Upper lobe of right lung (tissue), 1 donor: ENCODE data around the gene PARD3B. TPM values are rescaled to one million over a fixed set of nuclear protein-coding genes. Genes with fewer than 3 reads are reported as not detected.

Experiments used
- ATAC-seq: fragments of 200-7000 bp; cut with Tn5 transposase; one replicate; pipeline ENCODE4 v1.9.1; 2020; ENCODE audit warnings: mild to moderate bottlenecking, moderate library complexity
- DNase-seq: peaks from one replicate; pipeline ENCODE4 v3.0.0-alpha.2; 2020
- H3K27ac ChIP-seq: fragments of 200-600 bp; one replicate; pipeline ENCODE4 v1.8.0; 2022
- H3K27me3 ChIP-seq: fragments of 200-600 bp; one replicate; pipeline ENCODE4 v1.8.0; 2022; ENCODE audit warnings: mild to moderate bottlenecking
- H3K36me3 ChIP-seq: fragments of 200-600 bp; one replicate; pipeline ENCODE4 v1.8.0; 2022
- H3K4me1 ChIP-seq: fragments of 200-600 bp; one replicate; pipeline ENCODE4 v1.8.0; 2022
- H3K4me3 ChIP-seq: fragments of 200-600 bp; one replicate; pipeline ENCODE4 v1.8.0; 2022; ENCODE audit warnings: mild to moderate bottlenecking
- H3K9me3 ChIP-seq: fragments of 200-600 bp; one replicate; pipeline ENCODE4 v1.8.0; 2022
- CTCF ChIP-seq: fragments of 200-600 bp; IDR thresholded peaks from one replicate; pipeline ENCODE4 v1.8.0; 2022; ENCODE audit warnings: antibody characterized with exemption
- intact Hi-C: fragments of 100-400 bp; cut with DNase I; formaldehyde crosslinking; loops from one replicate; pipeline ENCODE4 v1.11.0; 2022
- total RNA-seq: library from RNA; stranded (reverse); fragmentation: NEBNext Ultra II Directional; extraction: Animal tissue kit (Norgen Biotek cat#: 25700); gene quantifications from one replicate; pipeline ENCODE4 v1.2.1, GENCODE V29; 2021
- donor health status: DM: no; HTN: yes; CAD: no; lungs with severe emphysema.

Gene PARD3B
- total RNA-seq, 1 donor from 2014 or later, result 32.5 TPM

GRCh38 chr2:205464681-205465080 is 919.4 kb downstream of the PARD3B start:
- no peak for ATAC-seq
- intact Hi-C loops, result no loop called here

GRCh38 chr2:205465791-205466190 is 920.5 kb downstream of the PARD3B start:
- intact Hi-C loops, result no loop called here
- DNase-seq (no peak), ATAC-seq (no peak)
- H3K4me1 ChIP-seq, result no peaks in the 10 kb centered on the region
- no peak overlapping the region for H3K4me3 ChIP-seq
- H3K27me3 ChIP-seq, result no peaks in the 10 kb centered on the region
- no peaks in the 10 kb centered on the region for H3K36me3 ChIP-seq
- no peak overlapping the region for H3K27ac ChIP-seq
- no peaks in the 10 kb centered on the region for H3K9me3 ChIP-seq
- TF ChIP-seq CTCF, result no peak

More at GRCh38 chr2:205464681-205465080, 919.4 kb downstream of the PARD3B start:
- H3K4me3 ChIP-seq, result no peak overlapping the region
- no peak overlapping the region for H3K27ac ChIP-seq
- TF ChIP-seq CTCF, result no peak
- no peaks in the 10 kb centered on the region for H3K4me1 ChIP-seq
- H3K27me3 ChIP-seq, result no peaks in the 10 kb centered on the region
- DNase-seq, result no peak
- H3K36me3 ChIP-seq, result no peaks in the 10 kb centered on the region
- H3K9me3 ChIP-seq, result no peaks in the 10 kb centered on the region

- Histone ChIP-seq H3K27me3 (no peaks in the 10 kb centered on the region), H3K4me1 (no peaks in the 10 kb centered on the region), H3K36me3 (no peaks in the 10 kb centered on the region), H3K4me3 (no peak overlapping the region), H3K27ac (no peak overlapping the region), H3K9me3 (no peaks in the 10 kb centered on the region)
- ATAC-seq, result no peak
- DNase-seq, result no peak
- no peak for TF ChIP-seq CTCF
- intact Hi-C loops, result no loop called here
These were observed 926.5 kb downstream of the PARD3B start for GRCh38 chr2:205471776-205472175.

GRCh38 chr2:205473791-205474190 is 928.5 kb downstream of the PARD3B start:
- no peaks in the 10 kb centered on the region for H3K36me3 ChIP-seq
- no peaks in the 10 kb centered on the region for H3K4me1 ChIP-seq
- H3K27me3 ChIP-seq, result no peaks in the 10 kb centered on the region
- no peak for TF ChIP-seq CTCF
- H3K4me3 ChIP-seq, result no peak overlapping the region
- no peak overlapping the region for H3K27ac ChIP-seq
- intact Hi-C loops, result no loop called here
- H3K9me3 ChIP-seq, result no peaks in the 10 kb centered on the region
- DNase-seq (no peak), ATAC-seq (no peak)

- no peak for TF ChIP-seq CTCF
- H3K4me1 ChIP-seq, result no peaks in the 10 kb centered on the region
- H3K9me3 ChIP-seq, result no peaks in the 10 kb centered on the region
- no peak for ATAC-seq
- H3K36me3 ChIP-seq, result no peaks in the 10 kb centered on the region
- no peak overlapping the region for H3K4me3 ChIP-seq
- intact Hi-C loops, result no loop called here
- no peak overlapping the region for H3K27ac ChIP-seq
- H3K27me3 ChIP-seq, result no peaks in the 10 kb centered on the region
- no peak for DNase-seq
These were observed 929.6 kb downstream of the PARD3B start for GRCh38 chr2:205474741-205475415.

GRCh38 chr2:205475416-205475768 is 930.1 kb downstream of the PARD3B start:
- Histone ChIP-seq H3K27ac (no peak overlapping the region), H3K4me3 (no peak overlapping the region), H3K27me3 (no peaks in the 10 kb centered on the region), H3K4me1 (no peaks in the 10 kb centered on the region), H3K9me3 (no peaks in the 10 kb centered on the region), H3K36me3 (no peaks in the 10 kb centered on the region)
- no peak for TF ChIP-seq CTCF
- no peak for DNase-seq
- intact Hi-C loops, result no loop called here
- no peak for ATAC-seq
